NB4 (cell line): Measurements from ENCODE around the gene MICAL2.

Source experiments
- MYC ChIP-seq: IDR thresholded peaks from 2 replicates; pipeline ENCODE4 v1.6.1; 2011; ENCODE audit warnings: low read depth, low read length
- POLR2A ChIP-seq: IDR thresholded peaks from 2 replicates; pipeline ENCODE4 v1.6.1; 2011; ENCODE audit warnings: mild to moderate bottlenecking; ENCODE audit not compliant: insufficient read length; ENCODE audit errors: extremely low read depth
- TF ChIP-seq, protein P1 (sequence below): IDR thresholded peaks from one replicate; pipeline ENCODE4 v1.5.1; 2012; ENCODE audit warnings: low read depth, low read length
- TF ChIP-seq, protein P2 (sequence below): IDR thresholded peaks from 2 replicates; pipeline ENCODE4 v1.6.1; 2011; ENCODE audit warnings: low read depth, low read length

- TF ChIP-seq, protein P1, sequence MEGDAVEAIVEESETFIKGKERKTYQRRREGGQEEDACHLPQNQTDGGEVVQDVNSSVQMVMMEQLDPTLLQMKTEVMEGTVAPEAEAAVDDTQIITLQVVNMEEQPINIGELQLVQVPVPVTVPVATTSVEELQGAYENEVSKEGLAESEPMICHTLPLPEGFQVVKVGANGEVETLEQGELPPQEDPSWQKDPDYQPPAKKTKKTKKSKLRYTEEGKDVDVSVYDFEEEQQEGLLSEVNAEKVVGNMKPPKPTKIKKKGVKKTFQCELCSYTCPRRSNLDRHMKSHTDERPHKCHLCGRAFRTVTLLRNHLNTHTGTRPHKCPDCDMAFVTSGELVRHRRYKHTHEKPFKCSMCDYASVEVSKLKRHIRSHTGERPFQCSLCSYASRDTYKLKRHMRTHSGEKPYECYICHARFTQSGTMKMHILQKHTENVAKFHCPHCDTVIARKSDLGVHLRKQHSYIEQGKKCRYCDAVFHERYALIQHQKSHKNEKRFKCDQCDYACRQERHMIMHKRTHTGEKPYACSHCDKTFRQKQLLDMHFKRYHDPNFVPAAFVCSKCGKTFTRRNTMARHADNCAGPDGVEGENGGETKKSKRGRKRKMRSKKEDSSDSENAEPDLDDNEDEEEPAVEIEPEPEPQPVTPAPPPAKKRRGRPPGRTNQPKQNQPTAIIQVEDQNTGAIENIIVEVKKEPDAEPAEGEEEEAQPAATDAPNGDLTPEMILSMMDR: no peak
- TF ChIP-seq, protein P2, sequence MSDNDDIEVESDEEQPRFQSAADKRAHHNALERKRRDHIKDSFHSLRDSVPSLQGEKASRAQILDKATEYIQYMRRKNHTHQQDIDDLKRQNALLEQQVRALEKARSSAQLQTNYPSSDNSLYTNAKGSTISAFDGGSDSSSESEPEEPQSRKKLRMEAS: no peak
- TF ChIP-seq MYC (no peak), POLR2A (no peak)
Measured at GRCh38 chr11:12063251-12063650, 47.1 kb upstream of the MICAL2 start.
